Panc1 (cell line): ENCODE measurements around the gene CCDC171. TPM values are rescaled to one million over a fixed set of nuclear protein-coding genes. Genes with fewer than 3 reads are reported as not detected.

Source experiments
- ATAC-seq: fragments of 200-7000 bp; cut with Tn5 transposase; 2 replicates; pipeline ENCODE4 v1.9.1; 2020; ENCODE audit warnings: mild to moderate bottlenecking, moderate library complexity
- BruUV-seq: library from RNA; stranded (reverse); fragments of 400-500 nt; replicated peaks from 2 replicates; lab custom pipeline; 2021; lab: Mats Ljungman, UMichigan
- CTCF ChIA-PET: fragments of 300-600 bp; sonication (Branson Sonifier 250); formaldehyde crosslinking; loops from one replicate; lab custom pipeline; 2022; ENCODE audit warnings: antibody characterized with exemption; lab: Charles Lee
- POLR2A ChIA-PET: fragments of 300-600 bp; sonication (Branson Sonifier 250); formaldehyde crosslinking; loops from one replicate; lab custom pipeline; 2022; ENCODE audit warnings: antibody characterized with exemption; lab: Charles Lee
- DNase-seq: peaks from one replicate; pipeline ENCODE4 v3.0.0-alpha.2; 2010; ENCODE audit warnings: low read depth, low spot score
- H3K27ac ChIP-seq: 2 replicates; pipeline ENCODE4 v1.5.1; 2011; ENCODE audit warnings: mild to moderate bottlenecking, low read length, inconsistent platforms
- H3K27me3 ChIP-seq: fragments of 200-500 bp; sonication (Bioruptor generic); 2 replicates; pipeline ENCODE4 v1.6.0; 2014; ENCODE audit warnings: low read length, inconsistent platforms; ENCODE audit not compliant: control insufficient read depth, insufficient read depth
- H3K36me3 ChIP-seq: fragments of 200-500 bp; sonication (Bioruptor generic); 2 replicates; pipeline ENCODE4 v1.5.1; 2014; ENCODE audit warnings: inconsistent platforms, mild to moderate bottlenecking, low read length, moderate library complexity; ENCODE audit not compliant: control insufficient read depth, insufficient read depth
- H3K4me1 ChIP-seq: 2 replicates; pipeline ENCODE4 v1.5.1; 2011; ENCODE audit warnings: inconsistent platforms, mild to moderate bottlenecking, low read length, moderate library complexity; ENCODE audit not compliant: control insufficient read depth, insufficient read depth
- H3K4me3 ChIP-seq, 2 experiments: 2 replicates each; pipeline ENCODE4 v1.5.1; 2011 to 2012; ENCODE audit warnings: low read depth in 2 of 2, low read length in 2 of 2, mild to moderate bottlenecking in 2 of 2, inconsistent platforms in 1 of 2, moderate library complexity in 1 of 2
- H3K9me3 ChIP-seq: fragments of 200-500 bp; sonication (Bioruptor generic); 2 replicates; pipeline ENCODE4 v1.5.1; 2014; ENCODE audit warnings: low read depth, mild to moderate bottlenecking, inconsistent platforms, low read length, moderate library complexity; ENCODE audit not compliant: control insufficient read depth, insufficient read depth
- POLR2AphosphoS5 ChIP-seq: IDR thresholded peaks from 2 replicates; pipeline ENCODE4 v1.6.1; 2012; ENCODE audit warnings: mild to moderate bottlenecking, low read depth, low read length, moderate library complexity
- SIN3A ChIP-seq: IDR thresholded peaks from 2 replicates; pipeline ENCODE4 v1.6.1; 2012; ENCODE audit warnings: low read depth, mild to moderate bottlenecking, low read length, moderate library complexity, borderline replicate concordance; ENCODE audit not compliant: insufficient read depth
- TCF7L2 ChIP-seq: IDR thresholded peaks from 2 replicates; pipeline ENCODE4 v1.6.1; 2011; ENCODE audit warnings: mild to moderate bottlenecking, low read depth, low read length, inconsistent platforms
- in situ Hi-C: cut with HindIII; loops from 2 replicates; pipeline ENCODE4 v1.10.0; 2016; ENCODE audit warnings: low sequenced_read_pairs, low pct_unique_long_range_greater_than_20kb
- intact Hi-C: fragments of 100-400 bp; cut with micrococcal nuclease; formaldehyde crosslinking; loops from one replicate; pipeline ENCODE4 v1.10.0; 2022; ENCODE audit not compliant: unreplicated experiment
- total RNA-seq: library from RNA; stranded (reverse); gene quantifications from one replicate; pipeline ENCODE4 v1.2.1, GENCODE V29; 2021; ENCODE audit not compliant: unreplicated experiment
- TF ChIP-seq, protein P1 (sequence below): fragments of 450-650 bp; IDR thresholded peaks from 2 replicates; pipeline ENCODE4 v1.5.1; 2017; ENCODE audit warnings: mild to moderate bottlenecking
- TF ChIP-seq, protein P2 (sequence below), 2 experiments: IDR thresholded peaks; 2 replicates each; pipeline ENCODE4 v1.6.1; 2011 to 2012; ENCODE audit warnings: low read depth in 2 of 2, control low read depth in 1 of 2, low read length in 1 of 2, mild to moderate bottlenecking in 1 of 2, moderate library complexity in 1 of 2; ENCODE audit not compliant: insufficient read depth in 1 of 2

CCDC171 gene
- total RNA-seq, 1 experiment from 2014 or later: 1.5 TPM

DNA sequence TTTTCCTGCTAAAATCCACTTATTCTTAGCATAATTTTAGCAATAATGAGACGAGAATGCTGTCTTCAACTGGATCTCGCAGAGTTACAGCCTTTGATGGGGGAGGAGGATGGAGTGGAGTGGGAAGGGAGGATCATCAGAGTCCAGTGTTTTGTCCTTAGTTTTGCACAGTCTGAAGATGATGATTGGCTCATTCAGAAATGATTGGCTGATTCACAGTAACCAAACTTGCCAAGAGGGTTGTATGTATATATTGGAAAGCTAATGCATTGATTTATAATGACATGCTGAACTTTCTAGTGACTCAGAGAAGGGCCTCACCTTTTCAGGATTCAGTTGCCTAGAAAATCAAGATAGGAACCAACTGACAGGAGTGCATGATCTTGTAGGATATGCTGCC lies 448.0 kb downstream of the CCDC171 start:
- in situ Hi-C loops: no loop called here
- no TSS peak for BruUV-seq
- intact Hi-C loops: no loop called here
- DNase-seq (no peak), ATAC-seq (no peak)
- Histone ChIP-seq H3K27ac (no peak overlapping the region), H3K9me3 (no peaks in the 10 kb centered on the region), H3K27me3 (no peaks in the 10 kb centered on the region), H3K4me1 (no peaks in the 10 kb centered on the region), H3K4me3 (no peak overlapping the region), H3K36me3 (no peaks in the 10 kb centered on the region)
- POLR2A ChIA-PET: no interaction called here
- CTCF ChIA-PET: no interaction called here
- TF ChIP-seq SIN3A (no peak), TCF7L2 (no peak), POLR2AphosphoS5 (no peak)
- TF ChIP-seq, protein P1, sequence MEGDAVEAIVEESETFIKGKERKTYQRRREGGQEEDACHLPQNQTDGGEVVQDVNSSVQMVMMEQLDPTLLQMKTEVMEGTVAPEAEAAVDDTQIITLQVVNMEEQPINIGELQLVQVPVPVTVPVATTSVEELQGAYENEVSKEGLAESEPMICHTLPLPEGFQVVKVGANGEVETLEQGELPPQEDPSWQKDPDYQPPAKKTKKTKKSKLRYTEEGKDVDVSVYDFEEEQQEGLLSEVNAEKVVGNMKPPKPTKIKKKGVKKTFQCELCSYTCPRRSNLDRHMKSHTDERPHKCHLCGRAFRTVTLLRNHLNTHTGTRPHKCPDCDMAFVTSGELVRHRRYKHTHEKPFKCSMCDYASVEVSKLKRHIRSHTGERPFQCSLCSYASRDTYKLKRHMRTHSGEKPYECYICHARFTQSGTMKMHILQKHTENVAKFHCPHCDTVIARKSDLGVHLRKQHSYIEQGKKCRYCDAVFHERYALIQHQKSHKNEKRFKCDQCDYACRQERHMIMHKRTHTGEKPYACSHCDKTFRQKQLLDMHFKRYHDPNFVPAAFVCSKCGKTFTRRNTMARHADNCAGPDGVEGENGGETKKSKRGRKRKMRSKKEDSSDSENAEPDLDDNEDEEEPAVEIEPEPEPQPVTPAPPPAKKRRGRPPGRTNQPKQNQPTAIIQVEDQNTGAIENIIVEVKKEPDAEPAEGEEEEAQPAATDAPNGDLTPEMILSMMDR: no peak
- TF ChIP-seq, protein P2, sequence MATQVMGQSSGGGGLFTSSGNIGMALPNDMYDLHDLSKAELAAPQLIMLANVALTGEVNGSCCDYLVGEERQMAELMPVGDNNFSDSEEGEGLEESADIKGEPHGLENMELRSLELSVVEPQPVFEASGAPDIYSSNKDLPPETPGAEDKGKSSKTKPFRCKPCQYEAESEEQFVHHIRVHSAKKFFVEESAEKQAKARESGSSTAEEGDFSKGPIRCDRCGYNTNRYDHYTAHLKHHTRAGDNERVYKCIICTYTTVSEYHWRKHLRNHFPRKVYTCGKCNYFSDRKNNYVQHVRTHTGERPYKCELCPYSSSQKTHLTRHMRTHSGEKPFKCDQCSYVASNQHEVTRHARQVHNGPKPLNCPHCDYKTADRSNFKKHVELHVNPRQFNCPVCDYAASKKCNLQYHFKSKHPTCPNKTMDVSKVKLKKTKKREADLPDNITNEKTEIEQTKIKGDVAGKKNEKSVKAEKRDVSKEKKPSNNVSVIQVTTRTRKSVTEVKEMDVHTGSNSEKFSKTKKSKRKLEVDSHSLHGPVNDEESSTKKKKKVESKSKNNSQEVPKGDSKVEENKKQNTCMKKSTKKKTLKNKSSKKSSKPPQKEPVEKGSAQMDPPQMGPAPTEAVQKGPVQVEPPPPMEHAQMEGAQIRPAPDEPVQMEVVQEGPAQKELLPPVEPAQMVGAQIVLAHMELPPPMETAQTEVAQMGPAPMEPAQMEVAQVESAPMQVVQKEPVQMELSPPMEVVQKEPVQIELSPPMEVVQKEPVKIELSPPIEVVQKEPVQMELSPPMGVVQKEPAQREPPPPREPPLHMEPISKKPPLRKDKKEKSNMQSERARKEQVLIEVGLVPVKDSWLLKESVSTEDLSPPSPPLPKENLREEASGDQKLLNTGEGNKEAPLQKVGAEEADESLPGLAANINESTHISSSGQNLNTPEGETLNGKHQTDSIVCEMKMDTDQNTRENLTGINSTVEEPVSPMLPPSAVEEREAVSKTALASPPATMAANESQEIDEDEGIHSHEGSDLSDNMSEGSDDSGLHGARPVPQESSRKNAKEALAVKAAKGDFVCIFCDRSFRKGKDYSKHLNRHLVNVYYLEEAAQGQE (IDR thresholded peaks at IDR 0.05; ENCODE audit: insufficient read depth in 1 of 2, low read depth in 2 of 2, low read length in 1 of 2): no peak

DNA sequence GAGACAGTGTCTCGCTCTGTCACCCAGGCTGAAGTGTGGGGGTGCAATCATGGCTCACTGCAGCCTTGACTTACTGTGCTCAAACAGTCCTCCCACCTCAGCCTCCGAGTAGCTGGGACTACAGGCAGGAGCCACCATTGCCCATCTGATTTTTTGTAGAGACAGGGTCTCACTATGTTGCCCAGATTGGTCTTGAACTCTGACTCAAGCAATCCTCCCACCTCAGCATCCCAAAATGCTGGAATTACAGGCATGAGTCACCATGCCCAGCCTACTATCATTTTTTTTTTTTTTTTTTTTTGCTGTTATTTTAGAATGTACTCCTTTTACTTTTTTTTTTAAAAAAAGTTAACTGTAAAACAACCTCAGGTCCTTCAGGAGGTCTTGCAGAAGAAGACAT lies 449.0 kb downstream of the CCDC171 start:
- no peaks in the 10 kb centered on the region for H3K27me3 ChIP-seq
- CTCF ChIA-PET: no interaction called here
- no peak overlapping the region for H3K4me3 ChIP-seq
- H3K36me3 ChIP-seq: no peaks in the 10 kb centered on the region
- ATAC-seq (no peak), DNase-seq (no peak)
- no peaks in the 10 kb centered on the region for H3K9me3 ChIP-seq
- no peak overlapping the region for H3K27ac ChIP-seq
- intact Hi-C loops (no loop called here), in situ Hi-C loops (no loop called here)
- no peaks in the 10 kb centered on the region for H3K4me1 ChIP-seq
- POLR2A ChIA-PET: no interaction called here
- no TSS peak for BruUV-seq
- TF ChIP-seq SIN3A (no peak), POLR2AphosphoS5 (no peak), TCF7L2 (no peak)
- TF ChIP-seq, protein P2 (IDR thresholded peaks at IDR 0.05; ENCODE audit: insufficient read depth in 1 of 2, low read depth in 2 of 2, low read length in 1 of 2): no peak
- TF ChIP-seq, protein P1: no peak
